ENCODE results near the gene HOXC4.
A peak's percentile ranks its signal among the peaks of the same experiment; 100 is the strongest.

HOXC4 gene

DNA sequence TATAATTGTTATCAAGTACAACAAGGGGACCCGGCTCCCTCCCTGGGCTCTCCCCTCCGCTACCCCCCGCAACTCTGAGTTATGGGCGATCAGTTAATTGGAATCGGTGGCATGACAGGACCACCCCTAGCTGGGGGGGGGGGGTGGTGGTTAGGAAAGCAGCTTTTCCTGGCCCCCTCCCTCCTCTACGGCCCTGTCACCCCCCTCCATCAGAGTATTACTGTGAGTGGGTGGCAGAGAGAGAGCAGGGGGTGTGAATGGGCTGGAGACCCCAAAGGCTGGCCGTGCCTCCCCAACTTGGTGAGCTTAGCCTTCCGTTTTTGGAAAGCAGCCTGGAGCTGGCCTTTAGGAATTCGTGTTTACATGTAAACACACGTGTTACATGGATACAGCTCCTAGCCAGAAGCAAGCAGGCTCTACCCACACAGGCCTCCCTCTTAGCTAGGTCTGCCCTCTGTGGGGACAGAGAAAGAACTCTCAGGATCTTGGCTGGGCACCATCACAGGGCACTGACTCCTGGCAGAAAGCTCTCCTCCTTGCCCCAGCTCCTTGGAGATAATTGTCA lies 1.1 kb upstream of the HOXC4 start:
- Mint-ChIP-seq H3K27me3 (peaks cover 99% of the 10 kb centered on the region), H3K9me3 (no peaks in the 10 kb centered on the region), H3K4me3 (peak overlapping the region; percentile 83 to 85), H3K27ac (peak overlapping the region in 1 of 2 donors; percentile 54), H3K4me1 (peaks cover 55% of the 10 kb centered on the region)
- no peak for ATAC-seq
- DNase-seq: no peak

DNA sequence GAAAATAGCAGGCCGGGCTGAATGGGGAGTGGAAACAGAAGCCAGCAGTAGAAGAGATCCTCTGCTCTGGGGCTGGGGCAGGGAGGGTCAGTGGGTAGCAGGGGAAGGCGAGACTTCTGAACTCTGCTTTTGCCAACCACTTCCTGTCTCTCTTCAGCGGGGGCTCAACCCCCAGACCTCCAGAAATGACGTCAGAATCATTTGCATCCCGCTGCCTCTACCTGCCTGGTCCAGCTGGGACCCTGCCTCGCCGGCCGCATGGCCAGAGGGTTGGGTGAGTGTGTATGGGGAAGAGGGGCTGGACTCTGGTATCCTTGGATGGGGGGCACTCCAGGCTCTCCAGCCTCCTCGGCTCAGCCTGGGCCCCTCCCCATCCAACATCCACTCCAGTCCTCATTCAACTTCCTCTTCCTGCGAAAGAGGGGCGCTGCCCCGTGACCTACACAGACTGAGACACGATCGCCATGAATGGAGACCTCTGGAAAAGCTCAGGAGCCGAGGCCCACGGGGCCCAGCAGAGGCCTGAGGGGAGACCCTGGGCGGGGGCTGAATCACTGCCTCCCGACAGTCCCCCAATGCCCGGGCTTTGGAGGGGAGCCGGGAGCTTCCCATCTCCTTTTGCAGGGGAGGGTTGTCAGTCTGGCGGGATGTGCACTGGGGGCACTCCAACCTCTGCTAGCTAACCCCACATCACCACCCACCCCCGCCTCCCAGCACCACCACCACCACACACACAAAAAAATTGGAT lies 458 bp upstream of the HOXC4 start:
- Mint-ChIP-seq H3K4me1 (peaks cover 50% of the 10 kb centered on the region), H3K4me3 (peak overlapping the region; percentile 83 to 85), H3K9me3 (no peaks in the 10 kb centered on the region), H3K27ac (peak overlapping the region; percentile 54 to 68), H3K27me3 (peaks cover 99% of the 10 kb centered on the region)
- ATAC-seq (peak; percentile 69), DNase-seq (peak in 1 of 2 donors; percentile 40)

DNA sequence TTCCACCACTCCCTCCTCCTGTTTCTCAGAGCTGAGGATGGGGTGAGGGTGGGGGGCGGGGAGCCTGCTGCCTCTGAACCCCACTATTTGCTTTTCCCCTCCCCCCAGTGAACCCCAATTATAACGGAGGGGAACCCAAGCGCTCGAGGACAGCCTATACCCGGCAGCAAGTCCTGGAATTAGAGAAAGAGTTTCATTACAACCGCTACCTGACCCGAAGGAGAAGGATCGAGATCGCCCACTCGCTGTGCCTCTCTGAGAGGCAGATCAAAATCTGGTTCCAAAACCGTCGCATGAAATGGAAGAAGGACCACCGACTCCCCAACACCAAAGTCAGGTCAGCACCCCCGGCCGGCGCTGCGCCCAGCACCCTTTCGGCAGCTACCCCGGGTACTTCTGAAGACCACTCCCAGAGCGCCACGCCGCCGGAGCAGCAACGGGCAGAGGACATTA lies 1.1 kb downstream of the HOXC4 start:
- H3K9me3 Mint-ChIP-seq: no peaks in the 10 kb centered on the region
- peak overlapping the region; percentile 83 to 85 for H3K4me3 Mint-ChIP-seq
- no peak overlapping the region for H3K27ac Mint-ChIP-seq
- H3K4me1 Mint-ChIP-seq: peaks cover 49% of the 10 kb centered on the region
- no peak for DNase-seq
- no peak for ATAC-seq
- peaks cover 99% of the 10 kb centered on the region for H3K27me3 Mint-ChIP-seq

DNA sequence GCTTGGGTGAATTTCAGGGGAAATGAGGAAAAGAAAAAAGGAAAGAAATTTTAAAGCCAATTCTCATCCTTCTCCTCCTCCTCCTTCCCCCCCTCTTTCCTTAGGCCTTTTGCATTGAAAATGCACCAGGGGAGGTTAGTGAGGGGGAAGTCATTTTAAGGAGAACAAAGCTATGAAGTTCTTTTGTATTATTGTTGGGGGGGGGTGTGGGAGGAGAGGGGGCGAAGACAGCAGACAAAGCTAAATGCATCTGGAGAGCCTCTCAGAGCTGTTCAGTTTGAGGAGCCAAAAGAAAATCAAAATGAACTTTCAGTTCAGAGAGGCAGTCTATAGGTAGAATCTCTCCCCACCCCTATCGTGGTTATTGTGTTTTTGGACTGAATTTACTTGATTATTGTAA lies 1.9 kb downstream of the HOXC4 start:
- DNase-seq (no peak), ATAC-seq (no peak)
- Mint-ChIP-seq H3K4me3 (no peak overlapping the region), H3K4me1 (peaks cover 41% of the 10 kb centered on the region), H3K27me3 (peaks cover 99% of the 10 kb centered on the region), H3K9me3 (no peaks in the 10 kb centered on the region), H3K27ac (no peak overlapping the region)

DNA sequence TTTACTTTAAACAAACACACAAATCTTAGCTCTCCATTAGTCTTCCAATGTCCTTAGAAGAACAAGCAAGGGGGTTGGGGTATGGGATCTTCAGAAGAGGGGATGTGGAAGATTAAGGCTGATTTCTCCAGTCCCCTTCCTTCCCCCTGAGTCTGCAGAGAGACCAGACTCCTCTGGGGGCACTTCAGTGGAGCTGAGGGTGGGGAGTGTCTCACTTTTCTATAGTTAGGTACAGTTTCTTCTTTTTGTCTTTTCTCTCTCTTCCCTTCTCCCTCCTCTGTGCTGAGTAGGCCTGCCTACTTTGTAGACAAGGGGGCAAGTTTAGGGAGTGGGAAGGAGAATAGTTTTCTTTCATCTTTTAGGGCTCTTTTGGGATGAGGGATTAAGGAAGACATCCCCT lies 2.5 kb downstream of the HOXC4 start:
- Mint-ChIP-seq H3K9me3 (no peaks in the 10 kb centered on the region), H3K27ac (no peak overlapping the region), H3K4me1 (peaks cover 35% of the 10 kb centered on the region), H3K4me3 (no peak overlapping the region), H3K27me3 (peaks cover 99% of the 10 kb centered on the region)
- DNase-seq: no peak
- ATAC-seq: no peak

DNA sequence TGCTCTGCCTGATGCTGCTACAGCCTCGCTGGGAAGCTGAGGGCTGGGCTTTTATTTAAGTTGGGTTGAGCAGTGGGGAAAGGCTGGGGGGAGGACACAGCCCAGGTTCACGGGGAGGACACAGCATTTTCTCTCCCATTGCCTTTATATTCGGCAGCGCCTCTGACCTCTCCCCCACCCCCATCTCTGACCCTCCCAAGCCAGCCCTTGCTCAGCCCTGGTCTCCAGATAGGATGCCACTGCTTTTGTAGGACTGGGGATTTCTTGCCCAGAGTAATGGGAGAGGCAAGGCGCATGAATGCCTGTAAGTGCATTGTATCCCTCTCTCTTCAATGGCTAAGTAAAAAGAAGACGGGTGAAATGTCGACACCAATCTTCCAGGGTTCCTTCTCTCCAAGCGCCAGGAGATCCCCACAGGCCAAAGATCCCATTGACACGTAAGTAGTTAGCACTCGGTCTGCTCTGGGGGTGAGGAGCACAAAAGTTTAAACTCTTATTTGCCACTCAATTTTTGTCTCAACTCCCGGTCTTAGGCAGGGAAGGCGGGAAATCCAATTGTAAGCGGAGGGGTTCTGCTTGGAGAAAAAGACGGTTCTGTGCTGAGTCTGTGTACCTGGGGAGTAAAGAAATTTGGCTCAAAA lies 4.6 kb downstream of the HOXC4 start:
- DNase-seq (no peak), ATAC-seq (no peak)
- Mint-ChIP-seq H3K9me3 (no peaks in the 10 kb centered on the region), H3K4me3 (no peak overlapping the region), H3K4me1 (peaks cover 14% of the 10 kb centered on the region), H3K27ac (no peak overlapping the region), H3K27me3 (peaks cover 99% of the 10 kb centered on the region)

DNA sequence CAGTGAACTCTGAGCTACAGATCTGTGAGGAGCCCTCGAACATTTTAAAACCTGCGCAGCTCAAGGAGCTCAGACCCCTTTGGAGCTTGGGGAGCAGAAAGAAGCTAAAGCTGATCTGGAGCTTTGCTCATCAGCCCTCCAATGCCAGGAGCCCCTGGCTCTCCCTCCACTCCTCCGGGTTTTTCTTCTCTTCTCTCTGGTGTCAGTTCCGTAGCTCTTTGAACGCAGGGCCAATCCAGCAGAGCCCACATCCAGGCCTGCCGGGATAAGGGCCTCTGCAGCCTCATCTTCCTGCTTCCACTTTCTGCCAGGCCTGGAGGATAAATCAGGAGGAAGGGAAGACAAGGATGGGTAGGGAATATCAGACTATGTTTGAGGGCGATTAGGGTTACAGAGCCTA lies 6.0 kb downstream of the HOXC4 start:
- Mint-ChIP-seq H3K9me3 (no peaks in the 10 kb centered on the region), H3K4me1 (peaks cover 3% of the 10 kb centered on the region), H3K27ac (no peak overlapping the region), H3K27me3 (peaks cover 91% of the 10 kb centered on the region), H3K4me3 (no peak overlapping the region)
- DNase-seq (no peak), ATAC-seq (no peak)

DNA sequence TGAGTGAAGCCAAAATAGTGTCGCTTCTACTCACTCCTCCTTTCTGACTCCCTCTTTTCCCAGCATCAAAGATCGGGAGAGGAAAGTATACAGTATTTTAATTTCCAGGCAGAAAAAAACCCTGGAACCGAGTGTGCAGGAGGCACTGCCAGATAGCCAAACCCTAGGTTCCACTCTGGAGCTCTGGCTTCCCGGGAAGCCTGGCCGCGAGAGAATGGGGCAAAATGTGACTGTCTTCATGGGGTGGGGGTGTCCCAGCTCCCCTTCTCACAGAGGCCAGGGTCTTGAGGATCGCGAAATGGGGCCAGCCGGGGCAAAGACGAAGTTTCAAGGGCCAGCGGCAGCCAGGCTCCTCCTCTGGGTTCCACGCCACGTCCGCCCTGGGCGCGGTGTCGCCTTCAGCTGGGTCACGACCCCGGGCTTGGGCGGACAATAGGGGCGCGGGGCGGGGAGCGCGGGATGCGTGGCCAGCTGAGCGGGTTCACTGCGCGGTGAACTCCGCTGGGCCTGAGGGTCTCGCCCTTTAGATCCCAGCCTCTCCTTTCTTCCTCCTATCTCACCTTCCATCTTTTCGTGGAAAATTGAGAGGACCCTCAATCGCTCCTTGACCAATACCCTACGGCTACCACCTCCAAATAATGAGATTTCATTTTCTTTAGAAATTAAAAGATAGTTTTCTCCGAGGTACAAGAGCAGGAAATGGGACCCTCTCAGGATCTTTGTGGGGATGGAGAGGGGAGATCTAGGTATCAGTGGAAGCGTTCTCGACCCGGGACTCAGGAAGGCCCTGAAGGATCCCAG lies 6.7 kb downstream of the HOXC4 start:
- ATAC-seq (no peak), DNase-seq (no peak)
- H3K27me3 Mint-ChIP-seq: peaks cover 84% of the 10 kb centered on the region
- H3K4me1 Mint-ChIP-seq: no peaks in the 10 kb centered on the region
- H3K4me3 Mint-ChIP-seq: no peak overlapping the region
- H3K9me3 Mint-ChIP-seq: no peaks in the 10 kb centered on the region
- no peak overlapping the region for H3K27ac Mint-ChIP-seq

DNA sequence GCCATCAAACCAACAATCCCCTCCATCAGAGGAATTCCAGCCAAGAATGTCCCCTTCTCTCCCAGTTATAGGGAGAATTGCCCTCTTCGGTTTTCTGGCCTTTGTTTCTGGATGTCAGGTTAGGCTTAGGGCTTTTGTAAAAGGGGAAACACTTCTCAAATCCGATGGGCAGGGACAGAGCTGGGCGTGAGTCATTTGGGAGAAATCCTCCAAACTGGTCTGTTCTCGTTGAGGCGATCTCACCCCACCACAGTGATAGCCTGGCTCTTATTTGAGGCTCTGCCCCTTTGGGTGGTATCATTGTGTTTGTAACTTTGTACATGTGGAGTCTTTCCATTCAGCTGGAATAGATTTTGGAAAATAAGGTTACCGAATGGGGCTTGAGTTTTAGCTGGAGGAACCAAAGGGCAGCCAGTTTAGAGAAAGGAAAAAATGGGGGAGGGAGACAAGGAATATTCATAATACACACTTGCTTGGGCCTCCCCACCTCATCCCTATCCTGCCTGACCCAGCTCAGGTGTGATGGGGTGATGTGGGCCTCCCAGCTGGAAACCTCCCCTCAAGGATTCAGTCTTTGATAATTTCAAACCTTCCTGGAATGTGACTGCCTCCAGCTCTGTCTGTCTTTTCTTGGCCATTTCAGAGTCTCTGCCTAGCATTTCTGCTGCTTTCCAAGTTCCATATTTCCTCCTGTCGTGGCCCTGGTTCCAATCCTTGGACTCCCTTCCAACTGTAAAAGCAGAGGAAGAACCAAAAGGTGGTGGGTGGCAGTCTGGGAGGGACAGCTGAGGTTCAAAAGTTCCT lies 7.5 kb downstream of the HOXC4 start:
- Mint-ChIP-seq H3K9me3 (no peaks in the 10 kb centered on the region), H3K4me3 (no peak overlapping the region), H3K27ac (no peak overlapping the region), H3K4me1 (no peaks in the 10 kb centered on the region), H3K27me3 (peaks cover 83% of the 10 kb centered on the region)
- no peak for ATAC-seq
- no peak for DNase-seq

DNA sequence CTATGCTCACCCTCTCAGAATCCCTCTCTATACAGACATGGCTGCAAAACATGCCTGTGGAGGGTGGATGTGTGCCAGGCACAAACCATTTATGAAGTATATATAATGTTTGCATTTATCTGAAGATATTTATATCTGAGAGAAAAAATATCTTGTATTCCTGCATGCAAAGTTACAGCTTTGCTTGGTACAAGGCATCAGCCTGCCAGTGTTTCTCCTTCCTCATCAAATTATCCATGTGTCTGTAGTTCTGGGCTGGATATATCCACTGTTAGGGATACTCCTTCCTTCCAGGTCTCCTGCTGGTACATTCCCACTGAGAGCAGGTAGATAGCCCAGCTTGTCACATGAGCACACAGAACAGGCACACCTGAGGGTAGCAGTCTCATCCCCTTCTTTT lies 12.0 kb downstream of the HOXC4 start:
- no peaks in the 10 kb centered on the region for H3K9me3 Mint-ChIP-seq
- H3K4me1 Mint-ChIP-seq: no peaks in the 10 kb centered on the region
- H3K27ac Mint-ChIP-seq: no peak overlapping the region
- DNase-seq (no peak), ATAC-seq (no peak)
- H3K27me3 Mint-ChIP-seq: peaks cover 75% of the 10 kb centered on the region
- H3K4me3 Mint-ChIP-seq: no peak overlapping the region

DNA sequence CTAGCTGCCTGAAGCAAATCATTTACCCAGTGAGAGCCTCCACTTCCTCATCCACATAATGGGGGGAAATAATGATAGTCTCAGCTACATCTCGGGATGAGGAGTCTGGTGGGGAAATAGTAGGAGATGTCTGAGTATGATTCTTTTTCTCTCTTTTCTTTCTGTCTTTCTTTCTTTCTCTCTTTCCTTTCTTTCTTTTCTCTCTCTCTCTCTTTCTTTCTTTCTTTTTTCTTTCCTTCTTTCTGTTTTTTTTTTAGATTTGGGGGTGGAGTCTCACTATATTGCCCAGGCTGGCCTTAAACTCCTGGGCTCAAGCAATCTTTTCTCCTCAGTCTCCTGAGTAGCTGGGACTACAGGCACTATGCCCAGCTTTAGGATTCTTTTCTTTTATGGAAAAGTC lies 12.8 kb downstream of the HOXC4 start:
- Mint-ChIP-seq H3K9me3 (no peaks in the 10 kb centered on the region), H3K4me1 (no peaks in the 10 kb centered on the region), H3K27ac (no peak overlapping the region), H3K27me3 (peaks cover 75% of the 10 kb centered on the region), H3K4me3 (no peak overlapping the region)
- no peak for ATAC-seq
- DNase-seq: no peak

DNA sequence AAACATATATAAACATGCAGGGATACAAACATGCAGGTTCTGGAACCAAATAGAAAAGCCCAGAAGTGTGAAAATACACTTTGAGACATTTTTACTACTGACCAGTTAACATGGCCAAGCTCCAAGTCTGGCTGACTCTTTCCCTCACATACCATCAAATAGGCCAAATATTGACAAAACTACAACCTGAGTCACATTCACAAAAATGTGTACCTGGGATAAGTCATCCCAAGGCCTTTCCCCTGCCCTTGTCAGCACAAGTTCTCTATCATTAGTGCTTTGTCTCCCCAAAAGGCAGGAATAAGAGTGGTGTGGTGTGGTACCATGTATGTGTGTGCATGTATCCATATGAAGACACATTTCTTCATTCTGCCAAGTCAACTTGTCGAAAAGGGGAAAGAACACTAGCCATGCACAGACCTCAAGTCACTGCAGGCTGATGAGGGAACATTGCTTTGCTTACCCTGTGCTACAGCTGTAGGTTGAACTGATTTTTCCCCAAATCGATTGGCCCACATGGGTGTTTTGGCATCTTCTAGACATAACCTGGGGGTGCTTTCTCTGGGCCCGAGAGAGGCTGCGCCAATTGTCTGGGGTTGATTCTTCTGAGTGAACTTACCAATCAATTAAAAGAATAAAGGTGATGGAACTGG lies 14.9 kb downstream of the HOXC4 start:
- Mint-ChIP-seq H3K4me1 (no peaks in the 10 kb centered on the region), H3K27me3 (peaks cover 56% of the 10 kb centered on the region), H3K4me3 (no peak overlapping the region), H3K27ac (no peak overlapping the region), H3K9me3 (no peaks in the 10 kb centered on the region)
- DNase-seq (no peak), ATAC-seq (no peak)

DNA sequence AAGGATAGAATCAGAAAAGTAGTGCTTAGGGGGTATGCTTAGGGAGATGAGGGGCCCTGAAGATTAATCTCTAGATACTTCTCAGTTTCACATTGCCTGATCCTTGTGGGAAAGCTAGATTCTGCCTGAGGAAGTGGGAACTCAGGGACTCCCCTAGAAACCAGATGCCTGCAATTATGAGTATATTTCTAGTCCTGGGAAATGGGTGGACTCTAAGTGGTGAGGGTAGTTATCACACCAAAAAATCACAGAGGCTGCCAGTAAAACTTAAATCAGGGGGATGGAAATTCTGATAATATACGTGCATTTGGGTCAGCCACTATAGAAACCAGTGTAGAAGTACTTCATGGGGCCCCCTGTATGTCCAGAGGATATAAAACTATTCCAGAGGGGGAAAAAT lies 18.3 kb downstream of the HOXC4 start:
- H3K27ac Mint-ChIP-seq: no peak overlapping the region
- DNase-seq (no peak), ATAC-seq (no peak)
- H3K27me3 Mint-ChIP-seq: peaks cover 40% of the 10 kb centered on the region
- no peak overlapping the region for H3K4me3 Mint-ChIP-seq
- no peaks in the 10 kb centered on the region for H3K4me1 Mint-ChIP-seq
- H3K9me3 Mint-ChIP-seq: no peaks in the 10 kb centered on the region

DNA sequence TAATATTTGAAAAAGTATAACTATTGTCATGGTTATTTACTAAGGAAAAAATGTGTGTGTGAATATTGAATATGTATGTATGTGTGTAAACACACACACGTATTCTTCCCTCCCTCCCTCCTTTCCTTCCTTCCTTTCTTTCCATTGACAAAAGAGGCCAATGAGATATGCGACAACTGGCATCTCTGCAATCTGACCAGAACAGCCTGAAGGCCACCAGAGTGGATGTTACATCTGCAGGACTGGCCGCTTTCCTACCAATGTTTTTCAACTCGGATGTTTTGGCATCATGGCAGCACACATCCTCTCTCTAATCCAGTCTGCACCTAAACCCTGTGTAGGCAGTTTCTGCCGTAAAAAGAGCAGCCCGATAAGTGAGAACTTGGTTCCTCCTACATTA lies 20.7 kb downstream of the HOXC4 start:
- peaks cover 9% of the 10 kb centered on the region for H3K4me1 Mint-ChIP-seq
- H3K4me3 Mint-ChIP-seq: no peak overlapping the region
- no peak overlapping the region for H3K27ac Mint-ChIP-seq
- ATAC-seq: no peak
- no peaks in the 10 kb centered on the region for H3K9me3 Mint-ChIP-seq
- peaks cover 23% of the 10 kb centered on the region for H3K27me3 Mint-ChIP-seq
- no peak for DNase-seq

DNA sequence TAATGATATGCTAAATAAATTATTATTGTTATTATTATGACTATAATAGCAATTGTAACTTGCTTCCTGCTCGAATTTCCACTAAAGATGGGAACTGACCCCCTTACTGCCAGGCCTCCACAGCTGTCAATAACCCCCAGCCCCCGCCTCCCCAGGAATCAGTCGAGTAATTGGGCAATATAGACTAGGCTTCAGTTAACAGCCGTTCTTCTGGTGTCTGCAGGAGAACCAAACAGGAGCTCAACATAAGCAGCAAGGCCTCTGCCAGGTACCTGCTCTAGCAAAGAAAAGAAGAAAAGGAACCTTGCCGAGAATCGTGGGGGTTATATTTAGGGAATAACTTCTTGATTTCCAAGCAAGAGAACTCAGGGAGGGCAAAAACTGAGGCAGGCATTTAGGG lies 21.8 kb downstream of the HOXC4 start:
- ATAC-seq: no peak
- no peak overlapping the region for H3K4me3 Mint-ChIP-seq
- DNase-seq: no peak
- H3K27me3 Mint-ChIP-seq: peaks cover 13% of the 10 kb centered on the region
- no peaks in the 10 kb centered on the region for H3K9me3 Mint-ChIP-seq
- H3K4me1 Mint-ChIP-seq: peaks cover 14% of the 10 kb centered on the region
- no peak overlapping the region for H3K27ac Mint-ChIP-seq
